CD4-positive, alpha-beta T cell treated with Interferon alpha-2 for 1 hour (primary cell): Measurements from ENCODE around the gene PARP8.
"Not testable (repeated sequence)": the region's sequence is repeated elsewhere in the genome, so short reads cannot be mapped to it uniquely, and the experiment has no call there.

Source experiments
- DNase-seq, 2 donors: peaks; one replicate each; pipeline ENCODE4 v3.0.0-alpha.2; 2020 to 2022

PARP8 gene, protein sequence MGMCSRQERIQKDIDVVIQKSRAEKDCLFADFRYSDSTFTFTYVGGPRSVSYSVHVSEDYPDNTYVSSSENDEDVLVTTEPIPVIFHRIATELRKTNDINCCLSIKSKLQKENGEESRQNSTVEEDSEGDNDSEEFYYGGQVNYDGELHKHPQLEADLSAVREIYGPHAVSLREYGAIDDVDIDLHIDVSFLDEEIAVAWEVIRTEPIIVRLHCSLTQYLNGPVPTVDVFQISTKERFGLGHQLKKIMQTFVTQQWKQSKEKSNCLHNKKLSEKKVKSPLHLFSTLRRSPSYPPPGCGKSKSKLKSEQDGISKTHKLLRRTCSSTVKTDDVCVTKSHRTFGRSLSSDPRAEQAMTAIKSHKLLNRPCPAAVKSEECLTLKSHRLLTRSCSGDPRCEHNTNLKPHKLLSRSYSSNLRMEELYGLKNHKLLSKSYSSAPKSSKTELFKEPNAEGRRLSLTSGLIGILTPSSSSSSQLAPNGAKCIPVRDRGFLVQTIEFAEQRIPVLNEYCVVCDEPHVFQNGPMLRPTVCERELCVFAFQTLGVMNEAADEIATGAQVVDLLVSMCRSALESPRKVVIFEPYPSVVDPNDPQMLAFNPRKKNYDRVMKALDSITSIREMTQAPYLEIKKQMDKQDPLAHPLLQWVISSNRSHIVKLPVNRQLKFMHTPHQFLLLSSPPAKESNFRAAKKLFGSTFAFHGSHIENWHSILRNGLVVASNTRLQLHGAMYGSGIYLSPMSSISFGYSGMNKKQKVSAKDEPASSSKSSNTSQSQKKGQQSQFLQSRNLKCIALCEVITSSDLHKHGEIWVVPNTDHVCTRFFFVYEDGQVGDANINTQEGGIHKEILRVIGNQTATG

DNA sequence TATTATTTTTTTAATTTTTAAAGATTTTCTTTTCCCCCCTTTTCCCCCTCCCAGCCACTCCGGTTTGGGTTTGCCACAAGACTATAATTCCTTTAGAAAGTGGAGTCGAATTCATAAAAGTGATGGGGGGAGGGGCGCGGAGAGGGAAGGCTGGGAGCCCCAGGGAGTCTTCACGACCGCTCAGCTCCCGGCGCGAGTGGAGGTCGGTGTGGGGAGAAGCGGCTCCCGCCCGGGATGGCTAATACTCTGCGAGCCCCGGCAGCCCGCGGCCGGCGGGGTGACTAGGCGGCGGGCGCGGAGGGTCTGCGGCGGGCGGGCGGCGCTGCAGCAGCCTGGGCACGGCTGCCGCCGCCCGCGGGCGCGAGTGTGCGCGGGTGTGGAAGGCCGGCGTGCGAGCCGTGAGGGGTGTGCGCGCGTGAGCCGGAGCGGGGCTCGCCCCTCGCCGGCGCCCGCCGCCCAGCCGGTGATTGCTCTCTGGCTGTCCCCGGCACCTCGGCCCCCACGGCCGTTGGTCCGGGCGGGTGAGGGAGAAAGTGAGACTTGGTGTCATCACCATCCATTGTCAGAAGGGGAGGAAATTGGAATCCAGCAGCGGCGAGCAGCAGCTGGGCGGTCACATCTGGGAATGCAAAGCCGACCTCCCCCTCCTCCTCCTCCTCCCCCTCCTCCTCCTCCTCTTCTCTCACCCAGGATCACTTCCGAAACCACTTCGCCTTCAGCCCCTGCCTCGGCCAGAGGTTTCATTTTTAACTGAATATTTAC lies at the start of gene PARP8:
PARP8 (plus strand) TSS at position 377 of the 762 bp plus-strand sequence. CDS start 459 bp downstream, outside the sequence.
- peak; percentile 56 to 70 for DNase-seq

DNA sequence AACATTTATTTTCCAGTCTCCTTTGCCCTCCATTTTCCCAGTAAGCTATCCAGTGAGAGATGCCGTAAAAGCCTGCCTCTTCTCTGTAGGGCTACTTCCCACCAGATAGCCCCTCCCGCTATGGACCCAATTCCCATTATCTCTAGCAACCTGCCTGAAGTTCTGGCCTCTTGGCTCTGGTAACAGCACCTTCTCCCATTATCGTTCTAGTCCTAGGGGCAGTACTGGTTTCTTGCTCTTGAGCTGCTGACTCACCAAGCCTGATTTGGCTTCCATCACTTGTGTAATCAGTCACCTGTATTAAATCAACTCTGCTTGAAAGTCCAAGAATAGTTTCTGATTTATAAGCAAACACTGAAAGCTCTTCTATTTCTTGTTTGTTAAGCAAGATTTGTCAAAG lies 42.8 kb upstream of the PARP8 start:
- DNase-seq, result no peak

DNA sequence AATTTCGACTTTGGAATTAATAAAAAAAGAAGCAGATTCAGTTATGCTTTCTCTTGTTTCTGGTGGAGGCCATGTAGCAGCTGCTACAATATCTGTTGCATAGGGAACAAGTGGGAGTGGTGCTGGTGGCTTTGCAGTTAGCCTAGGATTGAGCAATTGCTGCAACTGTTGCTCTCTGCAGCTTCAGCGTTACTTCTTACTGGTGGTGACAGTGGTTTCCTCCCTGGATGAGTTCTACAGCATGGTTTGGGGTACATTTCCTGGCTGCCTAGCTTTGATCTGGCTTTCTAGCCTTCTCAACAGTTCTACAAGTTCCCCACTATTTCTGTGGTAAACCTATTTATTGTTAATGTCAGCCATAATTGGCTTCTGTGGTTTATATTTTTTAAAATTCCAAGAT lies 31.6 kb upstream of the PARP8 start:
- DNase-seq, result peak; percentile 56 to 70

DNA sequence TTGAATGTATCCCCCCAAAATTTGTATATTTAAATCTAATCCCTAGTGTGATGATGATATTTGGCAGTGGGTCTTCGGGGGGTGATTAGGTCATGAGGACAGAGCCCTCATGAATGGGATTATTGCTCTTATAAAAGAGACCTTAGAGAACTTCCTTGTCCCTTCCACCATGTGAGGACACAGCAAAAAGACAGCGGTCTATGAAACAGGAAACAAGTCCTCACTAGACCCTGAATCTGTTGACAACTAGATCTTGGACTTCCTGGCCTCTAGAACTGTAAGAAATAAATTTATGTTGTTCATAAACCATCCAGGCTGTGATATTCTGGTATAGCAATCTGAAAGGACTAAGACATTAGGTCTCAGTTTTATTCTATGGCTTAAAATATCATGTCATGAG lies 28.9 kb upstream of the PARP8 start:
- DNase-seq, result not testable (repeated sequence)

DNA sequence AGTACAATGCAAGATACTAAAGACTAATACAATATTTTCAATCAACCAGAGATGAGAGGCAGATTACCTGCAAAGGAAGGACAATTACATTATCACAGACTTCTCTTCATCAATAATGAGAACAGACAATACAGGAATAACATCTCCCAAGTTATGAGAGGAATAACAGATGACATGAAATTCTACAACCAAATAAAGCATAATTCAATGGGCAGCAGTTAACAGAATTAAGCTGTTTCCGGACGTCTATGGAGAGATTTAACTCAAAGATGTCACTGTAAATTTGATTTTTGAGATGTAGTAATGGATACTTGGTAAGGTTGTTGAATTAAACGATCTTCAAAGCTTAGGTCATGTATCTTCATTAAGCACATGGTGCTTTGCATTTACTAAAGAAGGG lies 19.8 kb upstream of the PARP8 start:
- DNase-seq, result no peak

DNA sequence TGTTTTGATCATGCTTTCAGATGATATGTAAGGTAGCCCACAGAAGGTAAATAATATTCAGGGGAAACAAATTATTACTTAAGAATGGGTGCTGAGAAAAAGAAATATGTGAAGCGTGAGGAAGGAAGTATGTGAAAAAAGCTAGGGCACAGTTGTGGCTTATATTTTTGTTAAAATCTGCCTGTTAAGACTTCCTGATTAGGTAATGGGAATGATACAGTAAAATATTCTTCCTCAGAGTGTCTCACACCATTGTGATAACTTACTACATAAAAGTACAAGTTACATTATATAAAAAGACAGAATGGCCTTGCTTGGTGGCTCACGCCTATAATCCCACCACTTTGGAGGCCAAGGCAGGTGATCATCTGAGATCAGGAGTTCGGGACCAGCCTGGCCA lies 18.7 kb upstream of the PARP8 start:
- no peak for DNase-seq

DNA sequence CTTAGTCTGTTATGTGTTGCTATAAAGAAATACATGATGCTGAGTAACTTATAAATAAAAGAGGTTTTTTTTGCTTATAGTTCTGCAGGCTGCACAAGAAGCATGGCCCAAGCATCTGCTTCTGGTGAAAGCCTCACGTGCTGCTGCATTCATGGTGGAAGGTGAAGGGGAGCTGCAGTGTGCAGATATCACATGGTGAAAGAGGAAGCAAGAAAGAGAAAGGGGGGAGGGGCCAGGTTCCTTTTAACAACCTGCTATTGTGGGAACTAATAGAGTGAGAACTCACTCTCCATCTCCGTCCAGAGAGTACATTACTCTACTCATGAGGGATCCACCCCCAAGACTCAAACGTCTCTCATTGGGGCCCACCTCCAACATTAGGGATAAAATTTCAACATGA lies 12.5 kb upstream of the PARP8 start:
- DNase-seq, result peak in 1 of 2 donors; percentile 57

DNA sequence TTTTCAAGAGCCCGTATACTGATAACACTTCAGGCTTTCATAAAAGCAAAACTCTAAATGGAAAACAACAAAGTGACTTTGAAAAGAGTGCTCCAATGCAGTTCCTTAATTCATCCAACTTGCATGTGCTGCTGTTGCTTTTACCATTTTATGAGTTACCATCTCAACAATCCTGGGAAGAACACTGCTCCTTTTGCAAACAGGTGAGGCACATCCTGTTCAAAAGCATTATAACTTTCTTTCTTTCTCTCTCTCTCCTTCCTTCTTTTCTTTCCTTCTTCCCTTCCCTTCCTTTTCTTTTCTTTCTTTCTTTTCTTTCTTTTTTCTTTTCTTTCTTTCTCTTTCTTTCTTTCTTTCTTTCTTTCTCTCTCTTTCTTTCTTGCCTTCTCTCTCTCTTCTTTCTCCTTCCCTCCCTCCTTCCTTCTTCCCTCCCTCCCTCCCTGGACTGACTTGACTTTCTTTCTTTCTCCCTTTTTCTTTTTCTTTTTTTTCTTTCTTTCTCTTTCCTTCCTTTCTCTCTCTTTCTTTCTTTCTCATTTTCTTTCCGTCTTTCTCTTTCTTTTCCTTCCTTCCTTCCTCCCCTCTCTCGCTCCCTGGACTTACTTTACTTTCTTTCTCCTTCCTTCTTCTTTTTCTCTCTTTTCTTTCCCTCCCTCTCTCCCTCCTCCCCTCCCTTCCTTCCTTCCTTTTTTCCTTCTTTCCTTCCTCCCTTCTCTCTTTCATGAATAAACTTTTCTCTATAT lies 11.2 kb upstream of the PARP8 start:
- DNase-seq, result no peak

DNA sequence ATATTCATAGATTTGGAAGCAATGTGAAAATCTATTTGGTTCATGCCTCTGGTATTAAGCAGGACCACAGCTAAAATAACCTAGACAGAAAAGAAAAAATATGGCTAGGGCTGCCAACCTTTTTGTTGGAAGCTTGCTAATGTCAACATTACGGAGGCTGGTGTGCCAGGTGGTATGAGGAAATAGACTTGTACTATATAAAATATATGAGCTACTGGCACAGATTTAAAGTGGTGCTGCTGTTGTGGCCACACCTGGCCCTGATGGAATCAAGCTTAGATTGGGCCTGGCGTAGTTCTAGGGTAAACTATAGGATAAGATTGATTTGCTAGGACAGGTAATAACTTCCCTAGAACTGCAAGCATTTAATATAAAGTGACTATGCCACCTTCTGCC lies 10.6 kb upstream of the PARP8 start:
- DNase-seq, result no peak

DNA sequence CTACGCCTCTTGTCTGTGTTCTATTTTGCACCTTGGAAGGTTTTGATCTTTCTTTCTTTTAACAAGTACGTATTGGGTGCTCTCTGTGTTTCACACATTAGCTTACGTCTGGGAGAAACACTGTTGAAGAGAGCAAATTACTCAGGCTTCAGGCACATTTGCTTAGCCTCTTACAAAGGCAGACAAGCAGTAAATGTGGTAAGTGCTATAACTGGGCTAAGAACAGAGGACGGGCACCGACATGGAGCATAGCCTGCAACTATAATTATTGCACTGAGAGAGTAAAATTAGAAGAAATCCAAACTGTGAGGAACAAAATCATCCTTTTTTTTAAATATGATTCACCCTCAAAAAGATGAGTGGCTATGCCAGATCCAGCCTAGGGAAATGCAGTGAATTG lies 9.4 kb upstream of the PARP8 start:
- no peak for DNase-seq

DNA sequence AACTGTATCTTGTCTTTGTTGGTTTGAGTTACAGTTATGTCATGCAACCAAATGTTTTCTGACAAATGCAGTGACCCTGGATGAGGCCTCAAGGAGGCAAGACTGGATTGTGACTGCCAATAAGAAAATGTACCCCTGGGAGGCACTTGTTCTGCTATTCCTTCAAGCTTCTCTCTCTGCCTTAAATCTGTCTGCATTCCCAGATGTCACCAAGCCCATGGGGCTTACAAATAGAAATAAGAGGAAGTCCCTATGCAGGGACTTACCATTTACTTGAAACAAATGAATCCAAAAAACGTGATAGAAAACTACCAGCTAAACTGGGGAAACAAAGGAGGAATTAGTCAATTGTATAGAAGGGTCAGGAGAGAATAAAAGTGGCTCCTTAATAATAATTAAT lies 8.2 kb upstream of the PARP8 start:
- DNase-seq, result no peak

DNA sequence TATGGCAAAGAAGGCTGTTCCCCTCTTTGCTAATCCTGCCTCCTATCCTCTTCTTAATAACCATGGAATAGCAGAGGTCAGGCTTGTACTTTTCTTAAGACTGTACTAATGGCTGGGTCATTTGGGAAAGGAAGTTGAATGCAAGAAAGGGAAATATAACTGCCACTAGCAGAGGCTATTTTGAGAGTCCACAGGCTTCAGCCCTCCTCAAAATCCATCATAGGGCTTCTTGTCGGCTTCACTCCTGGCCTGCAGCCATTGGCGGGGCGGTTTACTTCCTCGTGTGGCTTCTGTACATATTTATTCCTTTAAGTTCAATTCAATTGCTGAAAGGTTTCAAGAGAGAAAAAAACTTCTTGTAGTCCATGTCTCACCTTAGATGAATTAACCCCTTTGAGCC lies 2.8 kb upstream of the PARP8 start:
- no peak for DNase-seq

DNA sequence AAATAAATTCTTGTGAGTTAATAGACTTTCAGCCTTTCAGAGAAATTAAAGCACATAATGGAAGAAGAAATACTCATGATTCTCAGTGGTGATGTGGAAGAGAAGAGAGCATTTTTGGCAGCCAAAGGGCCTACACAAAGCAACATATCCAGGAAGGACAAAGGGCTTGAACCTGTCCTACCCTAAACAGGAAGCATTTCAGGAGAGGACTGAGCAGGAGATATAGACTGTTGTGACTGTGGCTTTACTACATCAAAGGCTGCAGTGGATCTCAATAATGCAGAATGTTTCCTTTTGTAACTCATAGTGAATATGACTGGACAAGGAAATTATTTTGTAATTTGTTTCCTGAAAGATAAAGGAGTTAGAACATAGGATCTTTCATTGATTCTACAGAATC lies 1.3 kb upstream of the PARP8 start:
- DNase-seq, result no peak

DNA sequence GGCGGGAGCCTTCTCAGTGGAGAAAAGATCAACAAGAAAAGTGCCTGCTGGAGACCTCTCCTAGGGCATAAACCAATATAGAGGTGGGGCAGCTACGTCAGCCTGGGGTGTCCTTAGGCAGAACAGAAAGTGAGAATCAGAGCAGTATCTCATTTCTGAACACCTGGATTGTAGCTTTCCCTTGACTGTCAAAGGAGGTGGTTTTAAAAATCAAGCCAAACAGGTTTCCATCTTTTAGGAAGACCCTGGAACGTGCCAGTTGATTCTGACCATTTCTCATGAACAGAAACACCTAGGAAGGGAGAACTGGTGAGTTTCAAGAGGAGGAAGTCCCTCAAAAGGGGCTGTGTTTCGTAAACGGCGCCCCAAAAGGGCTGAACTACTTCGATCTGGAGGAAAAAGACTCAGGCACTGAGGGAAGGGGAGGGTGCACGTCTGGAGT lies 655 bp upstream of the PARP8 start:
- DNase-seq, result peak; percentile 68 to 79

DNA sequence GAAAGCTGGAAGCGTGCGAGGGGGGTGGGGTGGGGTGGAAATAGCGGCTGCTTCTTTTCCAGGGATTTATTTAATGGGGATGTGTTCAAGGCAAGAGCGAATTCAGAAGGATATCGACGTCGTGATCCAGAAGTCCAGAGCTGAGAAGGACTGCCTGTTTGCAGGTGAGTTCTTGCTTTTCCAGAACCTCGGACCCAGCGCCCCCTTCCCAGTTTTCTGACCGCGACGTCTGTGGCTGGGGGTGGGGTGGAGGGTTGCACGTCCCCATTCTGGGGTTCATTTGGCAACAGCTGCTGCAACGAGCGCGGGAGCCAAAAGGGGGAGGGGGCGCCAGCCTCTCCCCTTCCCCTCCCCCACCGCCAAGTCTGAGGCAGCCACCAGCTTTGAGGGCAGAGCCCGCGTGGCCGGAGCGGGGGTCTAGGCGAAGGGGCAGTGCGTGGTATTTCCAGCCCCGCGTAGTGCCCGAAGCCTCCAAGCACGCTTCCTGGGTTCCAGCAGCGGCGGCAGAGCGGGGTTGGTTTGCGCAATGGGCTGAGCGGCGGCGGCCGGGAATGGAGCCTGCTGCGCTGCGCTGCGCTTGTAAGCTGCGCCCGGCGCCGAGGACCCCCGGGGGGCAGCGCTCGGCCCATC lies 701 bp downstream of the PARP8 start:
- DNase-seq, result no peak

DNA sequence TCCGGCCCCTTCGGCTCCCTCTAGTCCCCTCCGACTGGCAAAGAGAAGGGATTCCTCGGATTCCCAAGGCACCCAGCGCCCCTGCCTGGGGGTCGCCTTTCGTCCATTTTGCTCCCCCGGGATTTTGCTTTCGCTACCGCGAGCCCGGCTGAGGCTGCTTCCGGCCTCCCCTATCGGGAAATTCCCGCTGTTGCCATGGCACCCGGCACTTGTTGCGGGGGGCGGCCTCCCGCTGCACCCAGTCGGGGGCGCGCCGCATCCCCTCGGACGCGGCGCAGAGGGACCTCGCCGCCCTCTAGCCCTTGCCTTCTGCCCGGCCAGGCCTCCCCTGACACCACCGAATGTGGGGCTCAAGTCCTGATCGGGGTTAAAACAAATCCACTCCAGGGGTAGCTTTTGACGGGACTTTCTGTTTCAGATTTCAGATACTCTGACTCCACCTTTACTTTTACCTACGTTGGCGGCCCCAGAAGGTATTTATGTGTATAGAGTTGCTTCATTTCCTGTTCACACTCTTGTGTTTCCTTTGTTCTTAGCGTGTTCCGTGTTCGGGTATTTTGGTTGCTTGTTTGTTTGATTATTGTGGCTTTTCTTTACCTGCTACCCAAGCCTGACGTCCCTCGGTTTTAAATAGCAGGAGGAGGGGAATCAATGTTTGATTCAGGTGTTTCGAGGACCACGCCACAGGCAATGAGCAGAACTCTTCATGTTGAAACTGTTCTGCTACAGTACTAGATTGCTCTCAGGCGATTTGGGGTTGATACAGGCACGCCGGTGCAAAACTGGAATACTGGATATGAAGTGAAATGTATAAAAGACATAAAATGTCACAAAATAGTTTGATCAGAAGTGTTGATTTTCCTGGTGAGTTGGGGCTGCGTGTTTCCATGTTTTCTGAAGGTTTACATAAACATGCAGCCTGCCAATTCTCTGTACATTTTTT lies 1.5 kb downstream of the PARP8 start:
- peak; percentile 88 to 91 for DNase-seq

DNA sequence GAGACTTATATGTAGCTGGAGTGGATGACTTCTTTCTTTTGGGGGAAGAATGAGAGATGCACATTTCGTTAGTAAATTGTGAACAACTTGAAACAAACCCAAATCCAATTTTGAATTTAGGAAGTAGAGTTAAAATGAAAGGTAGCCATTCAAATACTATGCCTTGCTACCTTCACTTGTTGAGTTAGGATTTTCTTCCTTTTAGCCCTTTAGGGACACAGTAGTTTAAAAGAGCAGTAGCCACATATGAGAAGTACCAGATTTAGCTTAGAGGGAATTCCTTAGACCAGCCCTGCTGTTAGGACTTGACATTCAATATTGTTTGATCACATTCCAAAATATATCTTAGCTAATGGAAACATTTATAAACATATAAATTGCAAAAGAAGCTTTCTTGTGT lies 2.2 kb downstream of the PARP8 start:
- not testable (repeated sequence) for DNase-seq

DNA sequence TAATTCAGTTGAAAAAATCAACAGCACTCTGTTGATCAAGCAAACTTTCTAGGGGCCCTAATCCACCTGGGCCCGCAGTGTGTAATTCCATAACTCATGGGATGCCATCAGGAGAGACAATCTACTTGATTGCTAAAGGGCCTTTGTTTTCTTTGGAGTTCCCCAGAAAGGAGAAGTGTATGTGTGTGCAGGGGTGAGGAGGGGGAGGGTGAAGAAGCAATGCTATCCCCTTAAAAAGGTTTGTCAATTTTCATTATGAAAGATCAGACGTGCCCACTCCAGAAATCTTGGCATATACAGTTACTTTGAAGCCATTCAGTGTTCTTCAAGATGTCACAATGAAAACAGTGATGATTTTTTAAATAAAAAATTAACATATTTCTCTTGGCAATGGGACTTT lies 6.2 kb downstream of the PARP8 start:
- DNase-seq, result no peak

DNA sequence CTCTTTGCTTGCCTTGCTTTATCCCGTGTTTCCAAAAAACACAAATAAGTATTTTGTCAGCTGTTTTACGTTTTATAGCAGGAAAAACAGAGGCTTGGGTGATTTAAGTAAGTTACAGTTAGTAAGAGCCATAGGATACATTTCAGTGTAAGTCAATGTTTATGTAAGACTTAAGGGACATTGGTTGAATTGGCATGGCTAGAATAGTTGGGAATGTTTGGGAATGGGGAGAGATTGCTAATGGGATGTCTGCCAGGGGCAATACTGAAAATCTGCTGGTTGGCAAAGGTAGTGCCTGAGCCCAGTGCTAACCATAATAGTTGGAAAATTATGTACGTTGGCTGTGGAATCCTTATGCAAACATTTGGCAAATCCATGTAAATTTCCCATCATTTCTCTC lies 7.0 kb downstream of the PARP8 start:
- DNase-seq, result not testable (repeated sequence)

DNA sequence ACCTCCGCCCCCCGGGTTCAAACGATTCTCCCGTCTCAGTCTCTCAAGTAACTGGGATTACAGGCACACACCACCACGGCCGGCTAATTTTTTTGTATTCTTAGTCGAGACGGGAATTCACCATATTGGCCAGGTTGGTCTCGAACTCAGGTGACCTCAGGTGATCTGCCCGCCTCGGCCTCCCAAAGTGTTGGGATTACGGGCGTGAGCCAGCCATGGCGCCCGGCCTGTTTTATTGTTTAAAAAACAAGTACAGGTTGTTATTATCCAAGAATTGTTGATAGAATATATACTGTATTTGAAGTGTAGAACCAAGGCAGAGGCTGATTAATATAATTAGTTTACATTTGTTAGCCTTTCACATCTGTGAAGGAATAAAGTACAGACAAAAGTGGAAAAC lies 8.9 kb downstream of the PARP8 start:
- no peak for DNase-seq

DNA sequence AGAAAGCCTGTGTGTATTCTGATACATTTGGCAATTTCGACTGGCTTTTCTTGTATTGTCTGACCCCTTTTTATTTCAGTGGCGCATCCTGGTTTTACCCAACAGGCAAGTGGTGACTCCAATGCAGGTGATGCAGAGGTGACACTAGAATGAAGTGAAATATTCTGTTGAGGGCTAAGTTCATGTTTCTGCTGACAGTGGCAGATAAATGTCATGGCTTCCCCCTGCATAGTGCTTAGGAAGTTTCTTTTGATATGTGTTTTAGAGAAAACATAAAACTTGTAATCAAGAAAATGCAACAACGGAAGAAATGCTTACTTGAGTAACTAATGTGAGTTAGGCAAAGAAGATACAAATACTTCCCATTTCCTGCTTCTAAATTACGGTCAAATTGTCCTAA lies 13.1 kb downstream of the PARP8 start:
- DNase-seq, result not testable (repeated sequence)
